Ectodermal cell (in vitro differentiated cells): ENCODE measurements around the gene DNAH1.

ENCODE experiments used
- H3K27ac ChIP-seq: 2 replicates; pipeline ENCODE4 v1.7.0; 2013; ENCODE audit warnings: mild to moderate bottlenecking, low read depth, low read length; ENCODE audit not compliant: insufficient read depth, poor library complexity, severe bottlenecking
- H3K27me3 ChIP-seq: 2 replicates; pipeline ENCODE4 v1.7.0; 2013; ENCODE audit warnings: mild to moderate bottlenecking, low read length; ENCODE audit not compliant: insufficient read depth, control insufficient read depth, poor library complexity, severe bottlenecking
- H3K36me3 ChIP-seq: one replicate; pipeline ENCODE4 v1.7.0; 2013; ENCODE audit warnings: low read length; ENCODE audit not compliant: control insufficient read depth, insufficient read depth
- H3K4me1 ChIP-seq: one replicate; pipeline ENCODE4 v1.7.0; 2013; ENCODE audit warnings: low read length; ENCODE audit not compliant: control insufficient read depth, insufficient read depth
- H3K4me3 ChIP-seq: 2 replicates; pipeline ENCODE4 v1.7.0; 2013; ENCODE audit warnings: low read depth, low read length, control low read depth; ENCODE audit not compliant: insufficient read depth
- H3K9me3 ChIP-seq: 2 replicates; pipeline ENCODE4 v1.7.0; 2013; ENCODE audit warnings: mild to moderate bottlenecking, low read length, moderate library complexity; ENCODE audit not compliant: control insufficient read depth
- WGBS, 2 experiments: methylation state at CpG; one replicate each; pipeline ENCODE4 v1.1.7; 2013; ENCODE audit warnings: missing lambda C conversion rate in 2 of 2; 5-methylcytosine and 5-hydroxymethylcytosine counted together

DNAH1 gene

DNA sequence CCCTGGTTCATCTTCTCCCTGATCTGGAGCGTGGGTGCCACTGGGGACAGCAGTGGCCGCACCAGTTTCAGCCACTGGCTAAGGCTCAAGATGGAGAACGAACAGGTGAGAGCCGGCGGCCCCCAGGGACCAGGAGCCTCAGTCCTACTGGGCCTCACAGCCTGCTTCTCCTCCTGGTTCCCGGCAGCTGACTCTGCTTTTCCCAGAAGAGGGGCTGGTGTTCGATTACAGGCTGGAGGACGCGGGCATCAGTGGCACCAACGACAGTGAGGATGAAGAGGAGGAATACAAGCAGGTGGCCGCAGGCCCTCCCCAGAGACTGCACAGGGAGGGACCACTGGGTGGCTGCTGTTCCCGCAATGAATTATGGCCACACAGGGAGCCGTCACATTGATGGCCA lies 54.4 kb downstream of the DNAH1 start:
- H3K4me3 ChIP-seq = no peak overlapping the region
- peaks cover 13% of the 10 kb centered on the region for H3K4me1 ChIP-seq
- 89 to 92% methylated on average over 13 of the region's 13 CpGs for WGBS, 2 experiments
- H3K36me3 ChIP-seq = no peaks in the 10 kb centered on the region
- H3K27me3 ChIP-seq = peaks cover 17% of the 10 kb centered on the region
- H3K27ac ChIP-seq = no peak overlapping the region
- H3K9me3 ChIP-seq = no peaks in the 10 kb centered on the region

DNA sequence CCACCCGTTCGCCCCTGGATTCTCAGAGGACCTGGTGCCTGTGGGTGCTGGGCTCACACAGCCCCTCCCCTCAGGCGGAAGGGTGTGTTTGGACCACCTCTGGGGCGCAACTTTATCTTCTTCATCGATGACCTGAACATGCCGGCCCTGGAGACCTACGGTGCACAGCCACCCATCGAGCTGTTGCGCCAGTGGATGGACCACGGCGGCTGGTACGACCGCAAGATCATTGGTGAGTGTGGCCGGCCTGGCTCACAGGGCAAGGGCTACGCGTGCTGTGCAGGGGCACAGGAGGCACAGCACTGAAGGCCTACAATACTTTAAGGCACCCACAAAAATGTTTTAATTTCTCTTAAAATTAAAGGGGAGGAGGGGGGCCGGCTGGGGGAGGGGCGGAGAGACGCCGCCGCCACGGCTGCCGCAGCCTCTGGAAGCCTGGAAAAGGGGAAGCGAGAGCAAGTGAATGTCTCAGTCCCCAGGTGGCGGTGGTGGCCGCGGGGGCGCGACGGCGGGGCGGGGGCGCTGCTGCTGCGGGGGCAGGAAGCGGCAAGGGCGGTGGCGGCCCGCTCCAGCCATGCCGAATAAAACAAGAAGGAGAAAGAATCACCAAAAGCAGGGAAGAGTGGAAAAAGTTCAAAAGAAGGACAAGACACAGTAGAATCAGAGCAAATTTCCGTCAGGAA lies 56.8 kb downstream of the DNAH1 start:
- Histone ChIP-seq H3K27me3 (peaks cover 17% of the 10 kb centered on the region), H3K4me3 (no peak overlapping the region), H3K9me3 (no peaks in the 10 kb centered on the region), H3K36me3 (no peaks in the 10 kb centered on the region), H3K4me1 (peaks cover 10% of the 10 kb centered on the region), H3K27ac (no peak overlapping the region)
- 34 to 35% methylated on average over 40 of the region's 40 CpGs for WGBS, 2 experiments

DNA sequence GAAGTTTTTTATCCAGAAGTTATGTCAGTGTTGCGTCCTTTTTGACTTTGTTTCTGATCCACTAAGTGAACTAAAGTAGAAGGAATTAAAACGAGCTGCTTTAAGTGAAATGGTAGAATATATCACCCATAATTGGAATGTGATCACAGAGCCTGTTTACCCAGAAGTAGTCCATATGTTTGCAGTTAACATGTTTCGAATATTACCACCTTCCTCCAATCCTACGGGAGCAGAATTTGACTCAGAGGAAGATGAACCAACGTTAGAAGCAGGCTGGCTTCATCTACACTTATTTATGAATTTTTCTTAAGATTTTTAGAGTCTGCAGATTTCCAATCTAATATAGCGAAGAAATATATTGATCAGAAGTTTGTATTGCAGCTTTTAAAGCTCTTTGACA lies 57.6 kb downstream of the DNAH1 start:
- 83 to 88% methylated on average over 4 to 6 of the region's 6 CpGs for WGBS, 2 experiments
- H3K27ac ChIP-seq = no peak overlapping the region
- no peaks in the 10 kb centered on the region for H3K9me3 ChIP-seq

DNA sequence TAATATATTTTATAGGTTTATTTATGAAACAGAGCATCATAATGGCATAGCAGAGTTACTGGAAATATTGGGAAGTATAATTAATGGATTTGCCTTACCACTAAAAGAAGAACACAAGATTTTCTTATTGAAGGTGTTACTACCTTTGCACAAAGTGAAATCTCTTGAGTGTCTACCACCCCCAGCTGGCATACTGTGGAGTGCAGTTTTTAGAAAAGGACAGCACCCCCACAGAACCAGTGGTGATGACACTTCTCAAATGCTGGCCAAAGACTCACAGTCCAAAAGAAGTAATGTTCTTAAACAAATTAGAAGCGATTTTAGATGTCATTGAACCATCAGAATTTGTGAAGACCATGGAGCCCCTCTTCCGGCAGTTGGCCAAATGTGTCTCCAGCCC lies 58.1 kb downstream of the DNAH1 start:
- Histone ChIP-seq H3K4me3 (no peak overlapping the region), H3K27me3 (peaks cover 17% of the 10 kb centered on the region), H3K27ac (no peak overlapping the region), H3K4me1 (no peaks in the 10 kb centered on the region), H3K36me3 (no peaks in the 10 kb centered on the region), H3K9me3 (no peaks in the 10 kb centered on the region)
- WGBS, 2 experiments = 91 to 99% methylated on average over 2 of the region's 2 CpGs

More for the DNA sequence above, 57.6 kb downstream of the DNAH1 start:
- Histone ChIP-seq H3K36me3 (no peaks in the 10 kb centered on the region), H3K4me3 (no peak overlapping the region), H3K27me3 (peaks cover 17% of the 10 kb centered on the region), H3K4me1 (peaks cover 3% of the 10 kb centered on the region)

DNA sequence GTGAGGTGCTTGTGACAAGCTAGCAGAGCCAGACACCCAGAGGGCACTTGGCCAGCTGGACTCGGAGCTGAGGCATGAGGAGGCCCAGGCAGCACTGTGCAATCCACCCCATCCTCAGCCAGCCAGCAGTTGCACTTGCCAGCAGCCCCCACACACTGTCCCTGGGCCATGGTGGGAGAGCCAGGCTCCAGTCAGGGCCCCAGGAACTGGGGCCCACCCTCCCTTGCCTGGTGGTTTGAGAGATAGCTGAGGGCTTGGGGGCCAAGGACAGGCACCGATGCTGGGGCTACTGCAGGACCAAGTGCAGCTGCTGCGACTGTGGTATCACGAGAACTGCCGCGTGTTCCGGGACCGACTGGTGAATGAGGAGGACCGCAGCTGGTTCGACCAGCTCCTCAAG lies 63.5 kb downstream of the DNAH1 start:
- Histone ChIP-seq H3K27me3 (peaks cover under 1% of the 10 kb centered on the region), H3K27ac (no peak overlapping the region), H3K9me3 (no peaks in the 10 kb centered on the region), H3K4me1 (no peaks in the 10 kb centered on the region), H3K36me3 (no peaks in the 10 kb centered on the region), H3K4me3 (no peak overlapping the region)
- 94 to 95% methylated on average over 10 of the region's 10 CpGs for WGBS, 2 experiments

DNA sequence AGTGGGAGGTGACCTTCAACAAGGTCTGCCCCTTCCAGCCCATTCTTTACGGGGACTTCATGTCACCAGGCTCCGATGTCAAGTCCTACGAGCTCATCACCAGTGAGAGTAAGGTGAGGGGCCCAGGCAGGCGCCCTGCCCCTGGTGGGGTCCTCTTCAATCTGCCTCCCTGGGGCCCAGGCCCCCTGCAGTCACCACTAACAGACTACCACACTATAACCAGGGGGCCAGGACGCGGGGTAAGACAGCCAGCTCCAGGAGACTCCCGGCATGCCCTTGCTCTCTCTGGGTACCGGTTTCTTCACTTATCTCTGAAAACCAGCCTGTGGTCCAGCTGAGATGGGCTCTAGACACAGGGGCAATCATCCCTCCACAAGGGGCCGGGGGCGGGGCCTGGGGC lies 63.9 kb downstream of the DNAH1 start:
- Histone ChIP-seq H3K27me3 (no peaks in the 10 kb centered on the region), H3K27ac (no peak overlapping the region), H3K9me3 (no peaks in the 10 kb centered on the region), H3K36me3 (no peaks in the 10 kb centered on the region), H3K4me3 (no peak overlapping the region), H3K4me1 (no peaks in the 10 kb centered on the region)
- WGBS, 2 experiments = 90 to 93% methylated on average over 10 of the region's 10 CpGs

DNA sequence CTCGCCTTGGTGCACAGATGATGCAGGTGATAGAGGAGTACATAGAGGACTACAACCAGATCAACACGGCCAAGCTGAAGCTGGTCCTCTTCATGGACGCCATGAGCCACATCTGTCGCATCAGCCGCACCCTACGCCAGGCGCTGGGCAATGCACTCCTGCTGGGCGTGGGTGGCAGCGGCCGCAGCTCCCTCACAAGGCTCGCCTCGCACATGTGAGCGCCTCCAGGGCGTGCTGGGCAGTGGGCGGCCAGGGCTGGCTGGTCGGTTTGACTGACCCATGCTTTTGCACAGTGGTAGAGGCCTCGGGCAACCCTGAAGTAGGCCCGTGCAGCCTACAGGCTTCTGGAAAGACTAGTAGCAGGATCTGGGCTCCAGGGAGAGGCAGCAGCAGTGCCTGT lies 65.5 kb downstream of the DNAH1 start:
- H3K4me1 ChIP-seq = no peaks in the 10 kb centered on the region

DNA sequence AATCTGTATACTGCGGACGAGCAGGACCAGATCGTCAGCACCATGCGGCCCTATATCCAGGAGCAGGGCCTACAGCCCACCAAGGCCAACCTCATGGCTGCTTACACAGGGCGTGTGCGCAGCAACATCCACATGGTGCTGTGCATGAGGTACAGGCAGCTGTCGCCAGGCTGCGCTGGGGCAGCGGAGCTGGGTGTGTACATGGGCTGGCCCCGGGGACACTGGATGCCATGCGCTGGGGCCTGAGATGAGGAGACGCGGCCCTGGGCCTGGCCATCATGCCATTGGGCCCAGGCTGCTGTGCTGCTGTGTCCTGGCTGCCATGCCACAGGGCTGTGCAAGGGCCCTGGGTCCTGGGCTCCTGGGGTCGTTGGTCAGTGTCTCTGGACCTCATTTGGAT lies 67.3 kb downstream of the DNAH1 start:
- no peaks in the 10 kb centered on the region for H3K36me3 ChIP-seq
- H3K4me3 ChIP-seq = no peak overlapping the region
- H3K27me3 ChIP-seq = no peaks in the 10 kb centered on the region
- H3K27ac ChIP-seq = no peak overlapping the region
- 96% methylated on average over 14 of the region's 14 CpGs for WGBS, 2 experiments
- no peaks in the 10 kb centered on the region for H3K4me1 ChIP-seq
- H3K9me3 ChIP-seq = no peaks in the 10 kb centered on the region

More for the DNA sequence above, 65.5 kb downstream of the DNAH1 start:
- WGBS, 2 experiments = 95% methylated on average over 18 of the region's 18 CpGs
- Histone ChIP-seq H3K9me3 (no peaks in the 10 kb centered on the region), H3K4me3 (no peak overlapping the region), H3K36me3 (no peaks in the 10 kb centered on the region), H3K27ac (no peak overlapping the region), H3K27me3 (no peaks in the 10 kb centered on the region)

DNA sequence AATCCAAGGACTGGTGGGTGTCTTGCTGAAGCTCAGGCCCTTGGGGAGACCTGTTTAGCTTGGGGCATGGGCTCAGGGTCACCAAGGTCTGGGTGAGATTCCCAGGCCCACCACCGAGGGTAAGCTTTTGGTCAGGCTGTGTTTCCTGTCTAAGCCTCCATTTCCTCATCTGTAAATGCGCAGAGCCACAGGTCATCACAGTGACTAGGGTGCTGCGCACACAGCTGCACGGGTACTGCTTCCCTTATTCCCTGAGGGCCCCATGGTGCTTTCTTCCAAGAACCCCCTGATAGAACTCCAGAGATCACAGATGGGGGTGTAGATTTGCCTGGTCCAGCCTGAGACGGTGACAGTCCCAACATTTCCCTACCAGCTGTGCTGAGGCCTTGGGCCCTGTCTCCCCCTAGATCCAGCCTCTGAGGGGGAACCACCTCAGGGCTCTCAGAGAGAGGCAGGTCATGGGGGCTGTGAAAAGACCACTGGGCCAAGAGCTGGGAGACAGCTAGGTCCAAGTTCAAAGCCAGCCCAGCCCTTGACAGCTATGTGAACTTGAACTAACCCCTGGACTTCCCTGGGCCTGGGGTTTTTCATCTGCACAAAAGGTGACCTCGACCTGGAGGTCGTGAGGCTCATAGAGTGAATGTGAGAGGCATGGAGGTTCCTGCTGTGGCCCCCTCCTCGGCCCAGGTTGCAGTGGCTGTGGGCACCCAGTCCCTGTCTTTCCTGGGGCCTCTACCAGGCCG lies 68.1 kb downstream of the DNAH1 start:
- H3K4me1 ChIP-seq = no peaks in the 10 kb centered on the region
- no peak overlapping the region for H3K27ac ChIP-seq
- H3K36me3 ChIP-seq = no peaks in the 10 kb centered on the region
- H3K4me3 ChIP-seq = no peak overlapping the region
- no peaks in the 10 kb centered on the region for H3K9me3 ChIP-seq
- WGBS, 2 experiments = 93 to 94% methylated on average over 9 of the region's 9 CpGs
- H3K27me3 ChIP-seq = no peaks in the 10 kb centered on the region

DNA sequence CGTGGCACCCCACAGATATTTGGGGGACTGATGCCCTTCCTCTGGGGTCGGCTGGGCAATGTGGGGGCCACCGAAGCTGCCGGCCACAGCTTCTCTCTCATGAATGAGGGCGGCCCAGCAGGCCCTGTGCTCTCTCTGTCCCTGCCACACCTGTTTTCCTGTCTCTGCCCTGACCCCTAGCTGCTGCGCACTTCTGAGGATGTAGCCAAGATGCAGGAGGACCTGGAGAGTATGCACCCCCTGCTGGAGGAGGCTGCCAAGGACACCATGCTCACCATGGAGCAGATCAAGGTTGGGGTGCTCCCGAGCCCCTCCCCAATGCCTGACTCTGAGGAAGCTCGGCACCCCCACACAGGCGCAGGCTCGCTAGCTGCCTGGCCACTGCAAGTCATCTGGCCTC lies 69.0 kb downstream of the DNAH1 start:
- 46 to 51% methylated on average over 10 of the region's 10 CpGs for WGBS, 2 experiments
- no peaks in the 10 kb centered on the region for H3K27me3 ChIP-seq
- H3K4me1 ChIP-seq = no peaks in the 10 kb centered on the region

More for the DNA sequence above, 69.0 kb downstream of the DNAH1 start:
- H3K36me3 ChIP-seq = no peaks in the 10 kb centered on the region
- no peaks in the 10 kb centered on the region for H3K9me3 ChIP-seq
- no peak overlapping the region for H3K27ac ChIP-seq
- no peak overlapping the region for H3K4me3 ChIP-seq
